T-helper 22 cell (primary cell): Measurements from ENCODE around the gene SPAG8.

ENCODE experiments used
- DNase-seq: peaks from one replicate; pipeline ENCODE4 v3.0.0-alpha.2; 2020; ENCODE audit warnings: low read depth

SPAG8 gene

GRCh38 chr9:35812025-35812602 is at the start of gene SPAG8:
Gene SPAG8, minus strand, starts transcription at chr9:35812262. Its CDS starts 115 bp downstream, at chr9:35812147.
- peak; percentile 98 for DNase-seq

- no peak for DNase-seq
Observed at GRCh38 chr9:35861161-35861897, 49.3 kb upstream of the SPAG8 start.

GRCh38 chr9:35859990-35860339 is 47.9 kb upstream of the SPAG8 start:
- DNase-seq: no peak

- DNase-seq: no peak
Observed at GRCh38 chr9:35859310-35859989, 47.4 kb upstream of the SPAG8 start.

- DNase-seq: no peak
Observed at GRCh38 chr9:35858458-35858857, 46.4 kb upstream of the SPAG8 start.

- no peak for DNase-seq
Observed at GRCh38 chr9:35856882-35857281, 44.8 kb upstream of the SPAG8 start.

GRCh38 chr9:35856206-35856605 is 44.1 kb upstream of the SPAG8 start:
- no peak for DNase-seq

GRCh38 chr9:35854091-35854762 is 42.2 kb upstream of the SPAG8 start:
- DNase-seq: no peak

GRCh38 chr9:35852876-35853865 is 41.1 kb upstream of the SPAG8 start:
- DNase-seq: no peak

- no peak for DNase-seq
Observed at GRCh38 chr9:35852267-35852815, 40.3 kb upstream of the SPAG8 start.

- DNase-seq: no peak
Observed at GRCh38 chr9:35847792-35848572, 35.9 kb upstream of the SPAG8 start.

GRCh38 chr9:35845824-35846771 is 34.0 kb upstream of the SPAG8 start:
- no peak for DNase-seq

- DNase-seq: peak; percentile 24
Observed at GRCh38 chr9:35844628-35845270, 32.7 kb upstream of the SPAG8 start.

GRCh38 chr9:35842795-35843194 is 30.7 kb upstream of the SPAG8 start:
- no peak for DNase-seq

- DNase-seq: no peak
Observed at GRCh38 chr9:35842020-35842745, 30.1 kb upstream of the SPAG8 start.

GRCh38 chr9:35841645-35841900 is 29.5 kb upstream of the SPAG8 start:
- DNase-seq: no peak

GRCh38 chr9:35840881-35841644 is 29.0 kb upstream of the SPAG8 start:
- no peak for DNase-seq

- no peak for DNase-seq
Observed at GRCh38 chr9:35839926-35840325, 27.9 kb upstream of the SPAG8 start.
